IMR-90 (cell line): Measurements from ENCODE around the gene SPACA5. TPM values are rescaled to one million over a fixed set of nuclear protein-coding genes. Genes with fewer than 3 reads are reported as not detected.

ENCODE experiments used
- ATAC-seq: fragments of 200-7000 bp; cut with Tn5 transposase; 2 replicates; pipeline ENCODE4 v1.9.1; 2020; ENCODE audit warnings: low read depth, mild to moderate bottlenecking, moderate library complexity
- BruUV-seq: library from RNA; stranded (reverse); fragments of 400-500 nt; replicated peaks from 2 replicates; lab custom pipeline; 2021; lab: Mats Ljungman, UMichigan
- CTCF ChIA-PET: fragments of 300-600 bp; formaldehyde crosslinking; extraction: SDS; loops from one replicate; lab custom pipeline; 2021; ENCODE audit warnings: antibody characterized with exemption; lab: Yijun Ruan, JAX
- POLR2A ChIA-PET: fragments of 300-600 bp; sonication (Branson Sonifier 250); formaldehyde crosslinking; loops from one replicate; lab custom pipeline; 2022; ENCODE audit warnings: antibody characterized with exemption; ENCODE audit not compliant: unreplicated experiment; lab: Charles Lee
- DNase-seq: peaks from one replicate; pipeline ENCODE4 v3.0.0; 2013
- H2AFZ ChIP-seq: replicated peaks from 2 replicates; pipeline ENCODE3; 2013; ENCODE audit warnings: low read length, mild to moderate bottlenecking; ENCODE audit not compliant: poor library complexity
- H2AK5ac ChIP-seq: 2 replicates; pipeline ENCODE4 v1.6.1; 2013; ENCODE audit warnings: low read depth, low read length, inconsistent platforms
- H2AK9ac ChIP-seq: replicated peaks from 2 replicates; pipeline ENCODE3; 2013; ENCODE audit warnings: mild to moderate bottlenecking, low read depth, low read length, moderate library complexity; ENCODE audit not compliant: poor library complexity
- H2BK120ac ChIP-seq: 2 replicates; pipeline ENCODE4 v1.6.1; 2013; ENCODE audit warnings: low read depth, low read length, inconsistent platforms
- H2BK15ac ChIP-seq: 3 replicates; pipeline ENCODE4 v1.6.1; 2013; ENCODE audit warnings: low read depth, low read length, inconsistent platforms
- H2BK20ac ChIP-seq: 2 replicates; pipeline ENCODE4 v1.6.1; 2013; ENCODE audit warnings: low read depth, mild to moderate bottlenecking, inconsistent platforms, low read length, moderate library complexity
- H2BK5ac ChIP-seq: 2 replicates; pipeline ENCODE4 v1.6.1; 2013; ENCODE audit warnings: mild to moderate bottlenecking, low read depth, low read length, inconsistent platforms; ENCODE audit not compliant: poor library complexity, severe bottlenecking
- H3K14ac ChIP-seq: replicated peaks from 2 replicates; pipeline ENCODE4 v1.6.1; 2013; ENCODE audit warnings: low read depth, low read length, inconsistent platforms
- H3K18ac ChIP-seq: 2 replicates; pipeline ENCODE4 v1.6.1; 2013; ENCODE audit warnings: low read depth, low read length, control low read depth
- H3K23ac ChIP-seq: 2 replicates; pipeline ENCODE4 v1.6.1; 2013; ENCODE audit warnings: low read depth, low read length, inconsistent platforms
- H3K27ac ChIP-seq: 2 replicates; pipeline ENCODE4 v1.5.1; 2013; ENCODE audit warnings: mild to moderate bottlenecking, control low read depth, low read length; ENCODE audit not compliant: insufficient read depth
- H3K27me3 ChIP-seq: 2 replicates; pipeline ENCODE4 v1.6.1; 2013; ENCODE audit warnings: low read length; ENCODE audit not compliant: control insufficient read depth, insufficient read depth
- H3K36me3 ChIP-seq: 2 replicates; pipeline ENCODE4 v1.6.1; 2013; ENCODE audit warnings: low read length, mixed read lengths; ENCODE audit not compliant: control insufficient read depth, insufficient read depth
- H3K4ac ChIP-seq: 2 replicates; pipeline ENCODE4 v1.6.1; 2013; ENCODE audit warnings: low read depth, low read length, inconsistent platforms
- H3K4me1 ChIP-seq: 2 replicates; pipeline ENCODE4 v1.6.1; 2013; ENCODE audit warnings: low read length, mixed read lengths; ENCODE audit not compliant: control insufficient read depth, insufficient read depth
- H3K4me2 ChIP-seq: 2 replicates; pipeline ENCODE4 v1.6.1; 2013; ENCODE audit warnings: low read depth, mild to moderate bottlenecking, control low read depth, low read length, moderate library complexity
- H3K4me3 ChIP-seq: 2 replicates; pipeline ENCODE4 v1.5.1; 2013; ENCODE audit warnings: low read depth, mild to moderate bottlenecking, control low read depth, low read length, moderate library complexity; ENCODE audit not compliant: insufficient read depth
- H3K56ac ChIP-seq: 2 replicates; pipeline ENCODE4 v1.6.1; 2013; ENCODE audit warnings: low read length, inconsistent platforms; ENCODE audit not compliant: insufficient read depth; ENCODE audit errors: extremely low read depth
- H3K79me1 ChIP-seq, 2 experiments: 2 replicates each; pipeline ENCODE4 v1.6.1; 2013; ENCODE audit warnings: low read length in 2 of 2, inconsistent platforms in 1 of 2, low read depth in 1 of 2
- H3K9ac ChIP-seq: 2 replicates; pipeline ENCODE4 v1.6.1; 2013; ENCODE audit warnings: low read depth, low read length, control low read depth
- H3K9me1 ChIP-seq: 2 replicates; pipeline ENCODE4 v1.6.1; 2013; ENCODE audit warnings: low read length, inconsistent platforms; ENCODE audit not compliant: insufficient read depth
- H3K9me3 ChIP-seq: 2 replicates; pipeline ENCODE4 v1.6.1; 2013; ENCODE audit warnings: low read length; ENCODE audit not compliant: control insufficient read depth, insufficient read depth
- H4K20me1 ChIP-seq: 2 replicates; pipeline ENCODE4 v1.6.1; 2013; ENCODE audit warnings: low read length, inconsistent platforms; ENCODE audit not compliant: insufficient read depth
- H4K5ac ChIP-seq: 2 replicates; pipeline ENCODE4 v1.6.1; 2013; ENCODE audit warnings: mild to moderate bottlenecking, low read depth, low read length, control low read depth
- H4K8ac ChIP-seq, 2 experiments: 2 replicates each; pipeline ENCODE4 v1.6.1; 2013; ENCODE audit warnings: low read depth in 2 of 2, low read length in 2 of 2, control low read depth in 1 of 2, inconsistent platforms in 1 of 2
- H4K91ac ChIP-seq: 2 replicates; pipeline ENCODE4 v1.6.1; 2013; ENCODE audit warnings: low read depth, low read length, inconsistent platforms; ENCODE audit not compliant: insufficient read depth
- FOS ChIP-seq: fragments of 150-350 bp; IDR thresholded peaks from 2 replicates; pipeline ENCODE4 v1.6.1; 2016; ENCODE audit warnings: low read depth, low read length
- MAFK ChIP-seq: IDR thresholded peaks from 2 replicates; pipeline ENCODE4 v1.6.1; 2012; ENCODE audit warnings: low read depth, low read length, improper control_type of control experiment
- POLR2A ChIP-seq: IDR thresholded peaks from 2 replicates; pipeline ENCODE4 v1.6.1; 2012; ENCODE audit warnings: mild to moderate bottlenecking, low read depth, low read length
- RAD21 ChIP-seq: IDR thresholded peaks from 2 replicates; pipeline ENCODE4 v1.6.1; 2012; ENCODE audit warnings: low read length, improper control_type of control experiment
- SMC3 ChIP-seq: fragments of 150-350 bp; IDR thresholded peaks from 2 replicates; pipeline ENCODE4 v1.6.1; 2016; ENCODE audit warnings: low read depth, mild to moderate bottlenecking, antibody characterized with exemption, low read length, moderate library complexity
- WGBS, 2 experiments: methylation state at CpG; one replicate each; pipeline versions ENCODE4 v1.1.5 to v1.1.7; 2013; ENCODE audit warnings: missing lambda C conversion rate in 2 of 2; ENCODE audit not compliant: insufficient read length in 1 of 2; ENCODE audit errors: extremely low coverage in 2 of 2; 5-methylcytosine and 5-hydroxymethylcytosine counted together
- dilution Hi-C: fragments of 300-500 bp; cut with HindIII; formaldehyde crosslinking; loops from one replicate; pipeline ENCODE4 v1.14.3; 2018; ENCODE audit warnings: low sequenced_read_pairs; ENCODE audit not compliant: unreplicated experiment
- in situ Hi-C: fragments of 300-500 bp; cut with MboI; formaldehyde crosslinking; loops from 3 replicates; pipeline ENCODE4 v1.14.3; 2019; ENCODE audit warnings: low sequenced_read_pairs, inconsistent platforms, mixed read lengths
- intact Hi-C: fragments of 100-400 bp; cut with micrococcal nuclease; formaldehyde crosslinking; loops from 2 replicates; pipeline ENCODE4 v1.10.0; 2022
- polyA plus RNA-seq, 3 experiments: library from polyadenylated mRNA; depleted of rRNA; stranded (reverse); fragments of >200 nt; gene quantifications; 2 replicates each; pipeline ENCODE4 v1.2.3, GENCODE V29; 2012; ENCODE audit warnings: low replicate concordance in 1 of 3
- total RNA-seq: library from RNA; depleted of rRNA; stranded (reverse); fragments of >200 nt; gene quantifications from 2 replicates; pipeline ENCODE4 v1.2.3, GENCODE V29; 2012
- TF ChIP-seq, protein P1 (sequence below): fragments of 150-350 bp; IDR thresholded peaks from 2 replicates; pipeline ENCODE4 v1.6.1; 2017; ENCODE audit warnings: mild to moderate bottlenecking, antibody characterized with exemption, low read length, low read depth

The SPACA5 gene
- total and polyA plus RNA-seq, 2 of the 4 experiments (the other 2 are of a cell fraction): not detected

GRCh38 chrX:48003367-48003757 is 3.4 kb upstream of the SPACA5 start:
- TF ChIP-seq SMC3: no peak
- TF ChIP-seq RAD21: no peak
- no peak for TF ChIP-seq FOS
- TF ChIP-seq, protein P1, sequence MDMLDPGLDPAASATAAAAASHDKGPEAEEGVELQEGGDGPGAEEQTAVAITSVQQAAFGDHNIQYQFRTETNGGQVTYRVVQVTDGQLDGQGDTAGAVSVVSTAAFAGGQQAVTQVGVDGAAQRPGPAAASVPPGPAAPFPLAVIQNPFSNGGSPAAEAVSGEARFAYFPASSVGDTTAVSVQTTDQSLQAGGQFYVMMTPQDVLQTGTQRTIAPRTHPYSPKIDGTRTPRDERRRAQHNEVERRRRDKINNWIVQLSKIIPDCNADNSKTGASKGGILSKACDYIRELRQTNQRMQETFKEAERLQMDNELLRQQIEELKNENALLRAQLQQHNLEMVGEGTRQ: no peak
- no peak for TF ChIP-seq MAFK
- no peak for TF ChIP-seq POLR2A
- Histone ChIP-seq H2BK5ac (no peak overlapping the region), H4K8ac (peak overlapping the region; percentile 87 to 96), H3K36me3 (no peaks in the 10 kb centered on the region), H3K18ac (no peak overlapping the region; the same call in 1 of the 2 replicates), H4K5ac (peak overlapping the region; percentile 91), H2BK120ac (0 out of 2 replicates have a peak overlapping the region, but pooled peaks have one; percentile 33), H2BK20ac (no peak overlapping the region), H3K9ac (peak overlapping the region; percentile 97), H2AK9ac (peak overlapping the region; percentile 87), H2BK15ac (no peak overlapping the region), H3K4me1 (peaks cover 2% of the 10 kb centered on the region; the same call in 1 of the 2 replicates), H3K27ac (peak overlapping the region; percentile 92), H3K4ac (peak overlapping the region; percentile 86), H3K4me2 (peak overlapping the region; percentile 64), H2AK5ac (no peak overlapping the region), H3K23ac (peak overlapping the region; percentile 41; the same call in 1 of the 2 replicates), H3K27me3 (no peaks in the 10 kb centered on the region), H3K79me1 (peaks cover 0 to 10% of the 10 kb centered on the region in 2 experiments; a peak in 1 of 4 replicates), H3K56ac (0 out of 2 replicates have a peak overlapping the region, but pooled peaks have one; percentile 38), H2AFZ (peak overlapping the region; percentile 90), H4K20me1 (no peaks in the 10 kb centered on the region), H3K4me3 (peak overlapping the region; percentile 91), H3K9me3 (0 out of 2 replicates have a peak, but pooled peaks cover 2% of the 10 kb centered on the region), H3K9me1 (no peaks in the 10 kb centered on the region), H4K91ac (peak overlapping the region; percentile 61; the same call in 1 of the 2 replicates), H3K14ac (peak overlapping the region; percentile 94)
- DNase-seq: no peak
- in situ Hi-C loops: no loop called here
- dilution Hi-C loops: no loop called here
- CTCF ChIA-PET: no interaction called here
- WGBS, 2 experiments: 0 to 100% methylated on average over 1 to 2 of the region's 18 CpGs
- no TSS peak for BruUV-seq
- intact Hi-C loops: no loop called here
- ATAC-seq: no peak
- POLR2A ChIA-PET: no interaction called here
